Upper lobe of right lung (tissue), 1 donor: ENCODE measurements around the gene HDAC10. TPM values are rescaled to one million over a fixed set of nuclear protein-coding genes. Genes with fewer than 3 reads are reported as not detected.

Experiments
- ATAC-seq: fragments of 200-7000 bp; cut with Tn5 transposase; one replicate; pipeline ENCODE4 v1.9.1; 2020; ENCODE audit warnings: mild to moderate bottlenecking, moderate library complexity
- DNase-seq: peaks from one replicate; pipeline ENCODE4 v3.0.0-alpha.2; 2020
- H3K27ac ChIP-seq: fragments of 200-600 bp; one replicate; pipeline ENCODE4 v1.8.0; 2022
- H3K27me3 ChIP-seq: fragments of 200-600 bp; one replicate; pipeline ENCODE4 v1.8.0; 2022; ENCODE audit warnings: mild to moderate bottlenecking
- H3K36me3 ChIP-seq: fragments of 200-600 bp; one replicate; pipeline ENCODE4 v1.8.0; 2022
- H3K4me1 ChIP-seq: fragments of 200-600 bp; one replicate; pipeline ENCODE4 v1.8.0; 2022
- H3K4me3 ChIP-seq: fragments of 200-600 bp; one replicate; pipeline ENCODE4 v1.8.0; 2022; ENCODE audit warnings: mild to moderate bottlenecking
- H3K9me3 ChIP-seq: fragments of 200-600 bp; one replicate; pipeline ENCODE4 v1.8.0; 2022
- intact Hi-C: fragments of 100-400 bp; cut with DNase I; formaldehyde crosslinking; loops from one replicate; pipeline ENCODE4 v1.11.0; 2022
- total RNA-seq: library from RNA; stranded (reverse); fragmentation: NEBNext Ultra II Directional; extraction: Animal tissue kit (Norgen Biotek cat#: 25700); gene quantifications from one replicate; pipeline ENCODE4 v1.2.1, GENCODE V29; 2021
- TF ChIP-seq, protein P1 (sequence below): fragments of 200-600 bp; IDR thresholded peaks from one replicate; pipeline ENCODE4 v1.8.0; 2022; ENCODE audit warnings: antibody characterized with exemption
- donor health status: DM: no; HTN: yes; CAD: no; lungs with severe emphysema.

Gene HDAC10
- total RNA-seq, 1 donor from 2014 or later = 48.9 TPM

DNA sequence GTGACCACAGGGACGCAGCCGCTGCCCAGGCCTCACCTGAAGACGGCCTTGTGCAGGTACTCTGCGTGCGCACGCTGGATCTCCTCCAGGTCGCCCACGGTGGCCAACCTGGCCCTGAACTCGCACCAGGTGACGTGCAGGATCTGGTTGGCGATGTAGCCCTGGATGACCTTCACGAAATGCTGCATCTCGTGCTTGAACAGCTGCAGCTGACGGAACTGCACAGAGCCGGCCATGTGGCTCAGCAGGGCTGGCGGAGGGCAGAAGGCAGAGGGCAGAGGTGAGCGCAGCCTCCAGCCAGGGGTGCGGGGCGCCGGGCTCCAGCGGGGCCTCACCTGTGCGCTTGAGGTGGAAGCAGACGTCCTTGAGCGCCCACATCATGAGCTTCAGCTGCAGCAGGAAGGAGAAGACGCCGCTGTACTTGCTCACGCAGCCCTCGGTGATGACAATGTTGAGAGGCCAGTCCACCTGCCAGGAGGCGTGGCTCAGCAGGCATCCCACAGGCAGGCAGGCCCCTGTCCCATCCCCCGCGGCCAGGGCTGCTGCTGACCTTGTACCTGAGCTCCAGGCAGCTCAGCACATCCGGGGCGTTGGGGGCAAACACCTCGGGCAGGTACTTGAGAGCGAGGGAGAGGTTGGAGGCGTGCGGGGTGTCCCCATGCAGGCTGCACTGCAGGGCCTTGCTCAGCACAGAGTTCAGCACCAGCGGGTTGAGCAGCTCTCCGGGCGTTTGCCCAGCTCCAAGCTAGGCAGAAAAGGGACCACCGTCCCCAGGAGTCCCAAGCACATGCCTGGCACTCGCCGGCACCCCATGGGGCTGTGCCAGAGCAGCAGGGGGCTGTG lies 32.7 kb downstream of the HDAC10 start:
- H3K27me3 ChIP-seq = no peaks in the 10 kb centered on the region
- no peak overlapping the region for H3K27ac ChIP-seq
- no peak for ATAC-seq
- intact Hi-C loops = loop anchor here (10.0 kb wide), 1 partner anchor 74 kb away; no protein-coding TSS in a partner anchor
- H3K9me3 ChIP-seq = no peaks in the 10 kb centered on the region
- H3K4me3 ChIP-seq = no peak overlapping the region
- peaks cover 88% of the 10 kb centered on the region for H3K36me3 ChIP-seq
- DNase-seq = no peak
- no peaks in the 10 kb centered on the region for H3K4me1 ChIP-seq
- TF ChIP-seq, protein P1, sequence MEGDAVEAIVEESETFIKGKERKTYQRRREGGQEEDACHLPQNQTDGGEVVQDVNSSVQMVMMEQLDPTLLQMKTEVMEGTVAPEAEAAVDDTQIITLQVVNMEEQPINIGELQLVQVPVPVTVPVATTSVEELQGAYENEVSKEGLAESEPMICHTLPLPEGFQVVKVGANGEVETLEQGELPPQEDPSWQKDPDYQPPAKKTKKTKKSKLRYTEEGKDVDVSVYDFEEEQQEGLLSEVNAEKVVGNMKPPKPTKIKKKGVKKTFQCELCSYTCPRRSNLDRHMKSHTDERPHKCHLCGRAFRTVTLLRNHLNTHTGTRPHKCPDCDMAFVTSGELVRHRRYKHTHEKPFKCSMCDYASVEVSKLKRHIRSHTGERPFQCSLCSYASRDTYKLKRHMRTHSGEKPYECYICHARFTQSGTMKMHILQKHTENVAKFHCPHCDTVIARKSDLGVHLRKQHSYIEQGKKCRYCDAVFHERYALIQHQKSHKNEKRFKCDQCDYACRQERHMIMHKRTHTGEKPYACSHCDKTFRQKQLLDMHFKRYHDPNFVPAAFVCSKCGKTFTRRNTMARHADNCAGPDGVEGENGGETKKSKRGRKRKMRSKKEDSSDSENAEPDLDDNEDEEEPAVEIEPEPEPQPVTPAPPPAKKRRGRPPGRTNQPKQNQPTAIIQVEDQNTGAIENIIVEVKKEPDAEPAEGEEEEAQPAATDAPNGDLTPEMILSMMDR = no peak

DNA sequence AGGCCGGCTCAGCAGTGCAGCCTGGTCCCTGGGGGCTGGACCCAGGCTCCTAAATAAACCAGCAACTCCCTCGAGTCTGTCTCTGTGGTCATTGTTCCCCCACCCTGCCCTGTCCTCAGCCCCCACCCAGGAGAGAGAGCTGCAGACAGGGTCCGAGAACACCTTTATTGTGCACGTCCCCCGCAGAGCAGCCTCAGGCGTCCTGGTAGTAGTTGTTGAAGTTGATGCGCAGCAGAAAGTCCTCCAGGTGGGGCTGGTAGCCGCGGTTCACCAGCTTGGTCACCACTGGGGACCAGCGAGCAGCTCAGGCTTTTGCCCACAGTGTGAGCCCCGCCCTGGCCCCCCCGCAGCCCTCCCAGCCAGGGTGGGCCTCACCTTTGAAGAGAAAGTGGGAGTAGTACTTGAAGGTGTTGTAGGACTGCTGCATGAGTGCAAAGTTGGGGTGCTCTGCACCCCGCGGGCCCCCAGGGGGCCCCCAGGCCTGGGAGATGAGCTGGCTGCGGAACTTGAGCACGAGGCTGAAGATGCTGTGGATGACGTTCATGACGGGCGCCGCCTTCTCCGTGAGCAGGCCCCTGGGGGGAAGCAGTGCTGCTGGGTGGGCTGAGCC lies 33.4 kb downstream of the HDAC10 start:
- no peaks in the 10 kb centered on the region for H3K9me3 ChIP-seq

DNA sequence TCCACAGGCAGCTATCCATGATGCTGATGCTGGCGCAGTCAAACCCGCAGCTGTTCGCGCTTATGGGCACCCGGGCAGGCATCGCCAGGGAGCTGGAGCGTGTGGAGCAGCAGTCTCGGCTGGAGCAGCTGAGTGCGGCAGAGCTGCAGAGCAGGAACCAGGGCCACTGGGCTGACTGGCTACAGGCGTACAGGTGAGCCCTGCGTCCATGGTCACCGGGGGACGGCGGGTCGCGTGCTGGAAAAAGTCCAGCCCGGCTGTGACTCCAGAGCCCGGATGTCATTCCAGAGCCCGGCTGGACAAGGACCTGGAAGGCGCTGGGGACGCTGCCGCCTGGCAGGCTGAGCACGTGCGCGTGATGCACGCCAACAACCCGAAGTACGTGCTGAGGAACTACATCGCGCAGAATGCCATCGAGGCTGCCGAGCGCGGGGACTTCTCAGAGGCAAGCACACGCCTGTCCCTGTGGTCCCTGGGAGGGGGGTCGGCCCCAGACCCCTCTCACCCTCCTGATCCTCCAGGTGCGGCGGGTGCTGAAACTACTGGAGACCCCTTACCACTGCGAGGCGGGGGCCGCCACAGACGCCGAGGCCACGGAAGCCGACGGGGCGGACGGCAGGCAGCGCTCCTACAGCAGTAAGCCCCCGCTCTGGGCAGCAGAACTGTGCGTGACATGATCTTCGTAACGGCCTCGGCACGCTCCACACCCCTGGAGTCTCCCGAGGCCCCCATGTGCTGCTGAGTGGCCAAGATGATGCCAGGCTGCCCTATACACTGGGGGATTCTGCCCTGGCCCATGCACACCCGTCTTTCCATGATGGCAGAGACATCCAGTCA lies 34.2 kb downstream of the HDAC10 start:
- TF ChIP-seq, protein P1 = no peak
- intact Hi-C loops = loop anchor here (10.0 kb wide), 1 partner anchor 72 kb away; no protein-coding TSS in a partner anchor
- Histone ChIP-seq H3K4me1 (no peaks in the 10 kb centered on the region), H3K9me3 (no peaks in the 10 kb centered on the region), H3K27me3 (no peaks in the 10 kb centered on the region), H3K27ac (no peak overlapping the region), H3K36me3 (peaks cover 87% of the 10 kb centered on the region), H3K4me3 (no peak overlapping the region)
- no peak for ATAC-seq
- DNase-seq = no peak

More for the DNA sequence above, 33.4 kb downstream of the HDAC10 start:
- TF ChIP-seq, protein P1 = no peak
- no peaks in the 10 kb centered on the region for H3K4me1 ChIP-seq
- H3K4me3 ChIP-seq = no peak overlapping the region
- intact Hi-C loops = loop anchor here (10.0 kb wide), 1 partner anchor 73 kb away; no protein-coding TSS in a partner anchor
- H3K36me3 ChIP-seq = peaks cover 87% of the 10 kb centered on the region
- H3K27ac ChIP-seq = no peak overlapping the region
- no peak for DNase-seq
- no peaks in the 10 kb centered on the region for H3K27me3 ChIP-seq
- no peak for ATAC-seq

DNA sequence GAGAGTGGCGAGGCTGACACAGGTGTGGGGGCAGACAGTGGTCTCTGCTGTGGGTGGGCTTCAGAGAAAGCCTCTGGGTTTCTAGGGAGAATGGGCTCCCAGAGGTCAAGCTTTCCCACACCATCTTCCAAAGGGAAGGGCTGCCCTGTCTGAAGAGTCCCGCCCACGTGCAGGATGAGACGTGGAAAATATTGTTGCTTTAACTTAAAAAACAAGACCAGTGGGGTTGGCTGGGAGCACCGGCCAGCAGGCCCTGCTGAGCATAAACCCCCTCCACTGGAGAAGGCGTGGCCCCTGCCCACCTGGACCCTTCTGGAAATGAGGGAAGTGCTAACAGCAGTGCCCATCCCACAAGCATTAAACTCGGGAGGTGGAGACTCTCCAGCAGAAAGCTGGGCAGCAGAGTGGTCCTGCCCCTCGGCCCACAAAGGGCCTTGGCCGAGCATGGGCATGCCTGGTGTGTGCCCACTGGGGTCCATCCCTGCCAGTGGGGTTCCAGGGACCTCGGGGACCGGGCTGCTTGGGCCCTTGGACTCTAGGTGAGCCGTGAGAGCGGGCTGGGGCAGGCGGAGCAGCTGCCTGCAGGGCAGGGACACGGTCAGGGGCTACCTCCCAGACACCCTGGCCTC lies 34.9 kb downstream of the HDAC10 start:
- no peak overlapping the region for H3K4me3 ChIP-seq
- peaks cover 87% of the 10 kb centered on the region for H3K36me3 ChIP-seq
- no peak for ATAC-seq
- intact Hi-C loops = loop anchor here (10.0 kb wide), 1 partner anchor 71 kb away; no protein-coding TSS in a partner anchor
- no peaks in the 10 kb centered on the region for H3K27me3 ChIP-seq
- H3K9me3 ChIP-seq = no peaks in the 10 kb centered on the region
- TF ChIP-seq, protein P1 = no peak
- no peak for DNase-seq
- H3K27ac ChIP-seq = no peak overlapping the region
- H3K4me1 ChIP-seq = no peaks in the 10 kb centered on the region
